GM18861 (cell line): ENCODE data around the gene NEDD1.

Source experiments
- ATAC-seq: cut with Tn5 transposase; IDR thresholded peaks from one replicate; pipeline ENCODE4 v1.9.1; 2021; ENCODE audit not compliant: unreplicated experiment

NEDD1 gene

DNA sequence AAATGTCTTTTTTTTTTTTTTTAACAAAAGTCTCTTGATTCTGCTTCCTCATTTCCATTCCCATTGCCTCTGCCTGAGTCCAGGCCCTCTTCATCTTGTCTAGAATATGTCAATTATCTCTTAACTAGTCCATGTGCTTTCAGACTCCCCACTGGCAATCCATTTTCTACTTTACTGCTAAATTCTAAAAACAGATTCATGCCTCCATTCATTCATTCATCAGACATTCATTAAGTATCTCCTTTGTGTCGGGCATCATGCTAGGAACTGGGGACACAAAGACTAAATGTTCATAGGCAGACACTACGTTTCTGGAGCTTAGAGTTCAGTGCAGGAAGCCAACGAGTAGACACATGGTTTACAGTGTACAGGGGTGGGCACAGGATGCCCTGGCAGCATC, 9.6 kb upstream of the NEDD1 start:
- ATAC-seq: no peak

DNA sequence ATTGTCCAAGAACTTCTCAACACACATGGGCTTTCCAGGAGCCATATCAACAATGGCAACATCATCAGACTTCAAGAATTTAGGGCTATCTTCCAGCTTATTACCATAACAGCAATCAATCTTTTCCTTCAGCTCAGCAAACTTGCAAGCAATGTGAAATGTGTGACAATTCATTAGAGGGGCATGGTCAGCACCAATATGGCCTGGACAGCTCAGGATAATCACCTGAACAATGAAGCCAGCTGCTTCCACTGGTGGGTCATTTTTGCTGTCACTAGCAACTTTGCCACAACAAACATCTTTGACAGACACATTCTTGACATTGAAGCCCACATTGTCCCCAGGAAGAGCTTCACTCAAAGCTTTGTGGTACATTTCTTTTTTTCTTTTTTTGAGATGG, 5.9 kb upstream of the NEDD1 start:
- no peak for ATAC-seq

DNA sequence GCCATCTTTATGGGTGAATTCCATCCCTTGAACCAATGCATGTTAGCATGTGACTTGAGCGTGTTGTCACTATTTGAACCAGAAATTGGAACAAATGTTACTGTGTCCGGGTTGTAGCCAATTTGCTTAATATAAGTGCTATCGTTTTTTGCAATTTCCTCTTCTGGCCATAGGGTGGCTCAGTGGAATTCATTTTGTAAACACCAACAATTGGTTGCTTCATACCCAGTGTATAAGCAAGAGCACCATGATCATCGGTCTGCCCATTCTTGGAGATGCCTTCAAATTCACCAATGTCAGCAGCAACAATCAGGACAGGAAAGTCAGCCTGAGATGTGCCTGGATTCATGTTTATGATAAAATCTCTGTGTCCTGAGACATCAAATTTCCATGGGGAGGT, 5.0 kb upstream of the NEDD1 start:
- no peak for ATAC-seq

DNA sequence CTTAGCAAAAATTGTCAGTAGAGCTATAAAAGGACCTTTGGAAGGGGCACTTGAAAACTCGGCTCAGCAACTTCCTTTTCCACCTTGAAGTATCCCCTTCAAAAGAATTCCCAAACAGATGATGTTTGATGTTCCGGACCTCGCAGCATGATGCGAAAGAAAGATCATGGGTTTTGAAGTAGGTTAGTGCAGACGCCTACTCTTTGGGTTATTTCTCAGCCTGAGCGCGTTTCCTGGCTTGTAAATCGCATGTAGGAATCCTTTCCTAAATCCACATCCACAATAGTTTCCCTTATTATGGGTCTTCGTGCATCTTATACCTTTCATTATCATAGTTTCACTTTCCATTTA, 584 bp upstream of the NEDD1 start:
- no peak for ATAC-seq

DNA sequence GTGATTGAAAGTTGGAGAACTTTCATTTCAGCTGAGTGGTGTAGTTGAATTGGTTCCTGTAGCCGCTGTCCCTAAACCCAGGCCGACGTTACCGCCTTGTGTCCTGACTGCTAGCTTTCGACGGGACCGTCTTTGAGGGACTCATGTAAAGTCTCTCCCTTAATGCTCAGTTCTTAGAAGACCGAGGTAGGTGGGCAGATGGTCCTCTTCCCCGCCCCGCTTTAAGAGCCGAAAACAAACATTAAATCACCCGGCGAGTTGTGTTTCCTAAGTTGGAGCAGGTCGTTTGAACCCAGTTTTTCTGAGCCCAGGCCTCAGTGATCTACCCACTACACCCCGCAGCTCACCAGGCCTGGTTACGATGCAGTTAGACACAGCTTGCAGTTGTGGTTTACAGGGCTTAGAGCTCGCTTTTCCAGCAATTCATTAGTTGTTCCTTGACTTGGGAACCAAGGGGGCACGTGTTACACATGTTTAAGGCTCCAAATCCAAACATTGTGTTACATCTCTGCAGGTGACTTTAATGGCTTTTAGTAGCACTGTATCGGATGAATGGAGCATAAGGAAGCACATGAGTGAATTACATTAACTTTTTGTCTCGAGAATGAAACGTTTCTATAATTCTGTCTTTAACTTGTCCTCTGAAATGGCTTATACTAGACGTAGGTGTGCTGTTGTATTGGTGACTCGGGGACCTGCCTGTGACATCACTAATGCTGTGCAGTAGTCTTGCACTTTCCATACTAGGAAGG, 790 bp downstream of the NEDD1 start:
- peak; percentile 5 for ATAC-seq

DNA sequence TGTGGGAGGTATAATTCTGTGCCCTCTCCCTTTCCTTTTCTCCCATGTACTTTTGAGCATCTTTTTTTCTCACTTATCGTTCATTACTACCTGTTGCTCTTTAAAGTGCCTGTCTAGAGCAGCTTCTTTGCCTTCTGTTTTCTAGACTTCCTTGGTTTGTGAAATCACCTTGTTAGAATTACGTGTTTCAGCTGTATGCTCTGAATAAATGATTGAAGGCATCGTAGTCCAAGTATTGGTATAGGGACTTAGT, 1.3 kb downstream of the NEDD1 start:
- ATAC-seq: no peak

DNA sequence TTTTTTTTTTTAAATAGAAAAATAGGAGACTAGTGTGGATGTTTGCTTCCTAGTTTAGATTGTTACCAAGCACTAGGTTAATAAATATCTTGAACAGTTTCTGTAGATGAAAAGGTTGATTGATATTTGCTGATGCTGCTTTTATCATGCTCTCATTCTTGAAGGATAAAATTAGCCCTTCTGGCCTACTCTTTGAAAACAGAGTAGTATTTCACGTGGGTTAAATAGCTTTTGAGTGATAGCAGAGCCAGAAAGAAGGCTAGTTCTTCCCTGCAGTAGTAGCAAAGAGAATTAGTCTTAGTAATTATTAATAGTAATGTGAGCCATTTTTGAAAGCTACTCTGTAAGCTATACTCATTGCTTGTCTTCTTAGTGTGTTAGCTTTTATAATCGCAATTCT, 5.2 kb downstream of the NEDD1 start:
- ATAC-seq: no peak

DNA sequence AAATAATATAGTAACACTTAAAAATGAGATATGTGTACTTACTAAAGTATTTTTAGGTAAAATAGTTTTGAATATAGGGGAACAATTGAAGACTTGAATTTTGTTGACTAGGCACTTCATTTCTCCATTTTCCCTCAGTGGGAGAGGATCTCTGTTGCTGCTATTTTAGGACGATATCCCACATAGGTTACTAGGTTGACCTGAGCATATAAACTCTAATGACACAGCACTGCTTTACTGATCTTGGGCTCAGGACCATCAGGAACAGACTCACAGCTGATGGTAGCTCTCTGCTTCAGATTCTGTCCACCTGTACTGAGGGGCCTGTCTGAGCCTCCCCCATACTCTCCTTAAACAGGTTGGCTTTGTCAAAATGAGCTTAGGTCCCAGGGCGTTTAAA, 5.9 kb downstream of the NEDD1 start:
- ATAC-seq: no peak

DNA sequence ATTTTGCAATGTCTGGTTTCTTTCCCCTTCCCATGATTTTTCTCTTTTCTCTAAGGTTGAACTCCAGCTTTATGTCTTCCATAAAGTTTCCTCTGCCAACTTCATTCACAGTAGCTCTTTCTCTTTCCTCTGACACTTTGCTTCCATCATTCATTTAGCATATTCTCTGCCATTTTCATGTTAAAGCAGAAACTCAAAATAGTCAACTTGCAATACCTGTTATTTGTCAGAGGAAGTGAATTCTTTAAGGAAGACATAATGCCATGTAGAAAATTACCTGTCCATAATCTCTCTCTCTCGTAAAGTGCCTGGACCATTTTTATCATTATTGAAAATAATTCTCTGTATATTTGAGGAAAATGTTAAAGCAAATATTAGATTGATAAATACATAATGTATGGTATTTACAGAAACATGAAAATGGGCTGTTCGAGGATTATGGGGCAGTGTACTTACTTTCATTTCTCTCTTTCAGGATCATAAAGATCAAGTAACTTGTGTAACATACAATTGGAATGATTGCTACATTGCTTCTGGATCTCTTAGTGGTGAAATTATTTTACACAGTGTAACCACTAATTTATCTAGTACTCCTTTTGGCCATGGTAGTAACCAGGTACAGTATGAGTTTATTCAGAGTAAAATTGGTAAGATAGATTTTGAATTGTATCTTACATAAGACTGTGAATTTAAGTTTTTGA, 12.6 kb downstream of the NEDD1 start:
- ATAC-seq: no peak

DNA sequence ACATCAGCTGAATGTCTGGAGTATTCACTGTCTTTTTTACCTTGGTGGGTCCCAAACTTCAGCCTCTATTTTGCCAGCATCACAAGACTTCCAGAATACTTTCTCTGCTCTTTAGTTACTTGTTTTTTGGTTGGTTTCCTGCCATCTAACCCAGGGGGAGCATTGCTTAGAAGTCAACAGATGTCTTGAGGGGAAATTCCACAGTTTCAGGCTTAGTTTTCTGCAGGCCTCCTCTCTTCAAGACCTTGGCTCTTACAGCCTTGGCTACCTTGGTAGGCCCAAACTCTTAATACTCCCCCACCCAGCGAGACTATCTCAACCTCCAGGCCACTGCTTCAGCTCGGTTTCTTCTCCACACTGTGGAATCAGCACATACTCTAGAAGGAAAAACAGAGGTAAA, 41.7 kb downstream of the NEDD1 start:
- no peak for ATAC-seq

DNA sequence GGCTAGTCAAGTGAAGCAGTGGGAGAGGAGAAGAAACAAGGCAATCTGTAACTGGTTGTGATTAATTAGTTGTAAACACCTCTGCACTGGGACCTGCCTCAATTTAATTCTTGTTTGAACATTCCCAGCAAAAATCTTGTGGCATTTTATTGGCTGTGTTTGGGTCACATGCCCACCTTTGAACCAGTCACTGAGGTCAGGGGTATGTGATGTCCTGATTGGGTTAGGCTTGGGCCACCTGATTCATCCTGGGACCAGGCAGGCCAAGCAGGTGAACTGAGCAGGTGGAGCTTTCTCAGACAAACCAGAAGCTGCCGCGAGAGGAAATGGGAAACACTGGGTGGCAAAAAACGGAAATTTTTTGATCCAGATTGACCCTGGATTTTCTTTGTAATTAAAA, 72.5 kb downstream of the NEDD1 start:
- no peak for ATAC-seq

DNA sequence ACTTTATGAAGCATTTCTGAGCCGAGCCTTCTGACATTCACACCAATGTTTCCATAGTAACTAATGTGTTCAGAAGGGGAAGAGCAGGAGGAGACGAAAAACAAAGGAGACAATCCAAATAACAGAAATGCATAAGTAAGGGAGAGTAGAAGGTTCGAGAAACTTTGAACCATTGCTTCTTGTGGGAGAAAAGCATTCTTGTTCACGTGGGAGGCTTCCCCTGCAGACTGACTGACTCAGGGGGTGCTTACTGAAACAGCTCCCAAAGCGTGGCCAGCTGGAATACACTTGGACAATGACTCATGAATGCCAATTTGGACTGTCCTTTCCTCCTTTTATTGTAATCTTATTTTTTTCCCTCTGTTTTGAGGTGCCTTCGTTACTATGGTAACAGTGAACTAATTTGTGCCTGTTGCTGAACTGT, 73.9 kb downstream of the NEDD1 start:
- ATAC-seq: no peak

DNA sequence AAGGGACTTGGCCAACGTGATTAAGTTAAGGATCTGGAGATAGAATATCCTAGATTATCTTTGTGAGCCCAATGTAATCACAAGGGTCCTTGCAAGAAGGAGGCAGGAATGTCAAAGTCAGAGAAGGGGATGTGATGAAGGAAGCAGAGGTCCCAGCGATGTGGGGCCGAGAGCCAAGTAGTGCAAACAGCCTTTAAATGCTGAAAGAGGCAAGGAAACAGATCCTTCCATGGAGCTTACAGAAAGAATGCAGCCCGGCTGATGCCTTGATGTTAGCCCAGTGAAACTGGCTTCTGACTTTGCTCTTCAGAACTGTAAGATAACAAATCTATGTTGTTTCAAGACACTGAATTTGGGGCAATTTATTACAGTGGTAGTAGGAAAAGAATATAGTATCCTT, 74.9 kb downstream of the NEDD1 start:
- no peak for ATAC-seq

DNA sequence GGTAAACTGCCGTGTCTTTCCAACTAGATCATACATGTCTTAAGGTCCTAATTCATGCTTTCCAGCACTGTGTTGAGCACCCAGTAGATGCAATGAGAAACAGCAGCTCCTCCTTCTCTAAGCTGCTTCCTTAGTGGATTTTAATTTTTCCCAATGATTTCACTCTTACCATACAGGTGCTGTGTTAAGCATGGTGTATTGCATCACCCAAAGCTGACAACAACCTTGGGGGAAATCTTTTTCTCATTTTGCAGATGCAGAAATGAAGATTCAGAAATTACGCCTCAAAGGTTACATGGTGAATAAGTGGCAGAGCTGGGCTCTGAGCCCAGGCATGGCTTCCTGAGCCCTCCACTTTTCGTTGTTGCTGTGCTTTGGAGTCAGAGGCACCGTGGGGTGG, 75.6 kb downstream of the NEDD1 start:
- no peak for ATAC-seq

DNA sequence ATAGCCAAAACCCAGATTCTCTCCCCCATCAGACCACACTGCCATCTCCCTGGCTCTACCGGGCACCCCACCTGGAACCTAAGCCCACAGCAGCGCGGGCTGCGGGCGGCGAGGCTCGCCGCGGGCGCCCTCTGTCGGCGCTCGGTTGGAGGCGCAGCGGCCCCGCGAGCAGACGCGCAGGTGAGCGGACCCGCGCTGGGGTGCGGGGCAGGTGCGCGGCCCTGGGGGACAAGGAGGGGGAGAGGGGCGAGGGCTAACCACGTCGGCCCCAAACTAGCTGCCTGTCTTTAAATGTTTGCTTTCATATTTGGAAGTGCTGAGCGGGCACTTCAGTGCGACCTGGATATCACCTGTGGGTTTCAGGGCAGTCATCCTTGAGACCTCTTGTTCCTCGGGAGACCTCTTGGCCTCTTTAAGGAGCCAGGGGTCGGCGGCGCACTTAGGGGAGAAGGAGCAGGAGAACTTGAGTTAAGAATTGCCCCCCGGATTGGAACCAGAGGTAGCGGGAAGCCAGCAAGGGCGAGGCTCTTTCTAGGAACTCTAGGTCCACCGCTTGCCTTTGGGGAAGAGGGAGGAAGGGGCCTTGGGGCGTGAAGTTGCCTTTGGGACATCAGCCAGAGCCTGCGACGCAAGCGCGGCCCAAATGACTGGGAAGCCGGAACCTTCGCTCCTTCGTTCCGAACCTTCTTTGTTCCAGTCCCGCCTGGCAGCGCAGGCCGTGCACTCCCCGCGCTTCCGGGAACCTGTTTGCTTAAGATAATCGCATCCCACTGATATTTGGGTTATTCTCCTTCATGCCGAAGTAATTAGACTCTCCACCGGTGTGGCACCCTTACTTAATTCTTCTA, 78.7 kb downstream of the NEDD1 start:
- ATAC-seq: peak; percentile 74

DNA sequence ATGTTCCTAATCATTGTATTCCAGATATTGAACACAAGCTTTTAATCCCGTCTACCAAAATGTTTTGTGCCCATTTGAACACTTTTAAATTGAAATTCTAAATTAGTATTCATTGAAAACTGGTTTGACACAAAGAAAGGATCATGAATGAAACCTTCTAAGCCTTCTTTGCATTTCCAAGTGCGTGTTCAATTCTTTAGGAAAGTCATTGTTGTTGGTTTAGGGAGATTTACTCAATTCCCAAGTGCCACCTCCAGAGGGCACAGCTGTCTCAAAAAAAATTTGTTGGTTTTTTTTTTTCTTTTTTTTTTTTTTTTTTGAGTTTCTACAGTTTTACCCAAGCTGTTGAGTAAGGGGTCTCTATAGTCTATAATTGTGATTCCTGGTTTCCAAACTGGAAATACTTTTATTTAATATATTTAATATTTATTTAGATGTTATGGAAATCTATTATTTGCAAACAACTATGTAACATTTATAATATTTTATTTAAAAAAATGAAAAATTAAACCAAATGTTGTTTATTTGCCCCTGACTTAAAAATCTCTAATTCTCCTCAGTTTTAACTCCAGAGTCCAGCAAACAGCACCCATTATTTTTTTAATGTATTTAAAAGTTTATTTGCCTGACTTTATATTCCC, 79.9 kb downstream of the NEDD1 start:
- no peak for ATAC-seq

DNA sequence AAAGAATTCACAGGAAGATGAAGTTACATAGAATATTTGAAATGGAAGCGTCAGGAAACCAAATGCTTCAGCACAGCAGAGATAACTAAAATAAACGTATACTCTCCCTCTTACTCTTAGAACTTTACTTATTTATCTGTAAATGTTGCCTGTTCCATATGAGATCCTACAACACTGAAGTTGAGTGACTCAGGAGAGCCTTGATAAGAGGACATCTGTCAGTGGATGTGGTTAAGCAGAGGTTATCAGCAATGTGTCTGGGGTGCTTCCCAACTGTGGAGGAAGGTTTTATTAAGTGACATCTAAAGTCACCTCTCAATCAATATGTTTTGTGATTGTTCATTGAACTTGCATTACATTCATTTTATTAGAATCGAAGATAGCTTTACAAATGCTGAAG, 81.9 kb downstream of the NEDD1 start:
- ATAC-seq: no peak

DNA sequence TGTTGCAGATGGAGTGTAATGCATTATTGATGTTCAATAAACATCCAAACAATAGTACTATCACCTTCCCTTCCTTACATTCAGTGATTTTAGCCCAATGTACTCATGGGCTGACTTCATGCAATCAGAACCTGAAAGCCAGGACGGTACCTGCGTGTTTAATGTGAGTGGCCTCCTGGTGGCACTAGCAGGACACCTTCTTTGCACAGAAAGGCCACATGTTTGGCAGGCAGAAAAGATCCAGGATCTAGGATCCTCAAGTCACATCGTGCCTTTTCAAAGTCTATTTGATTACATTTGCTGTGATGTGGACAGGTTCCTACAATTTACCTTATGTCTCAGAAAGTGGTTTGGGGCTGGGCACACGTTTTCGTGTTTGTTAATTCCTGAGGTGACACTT, 82.9 kb downstream of the NEDD1 start:
- ATAC-seq: no peak

DNA sequence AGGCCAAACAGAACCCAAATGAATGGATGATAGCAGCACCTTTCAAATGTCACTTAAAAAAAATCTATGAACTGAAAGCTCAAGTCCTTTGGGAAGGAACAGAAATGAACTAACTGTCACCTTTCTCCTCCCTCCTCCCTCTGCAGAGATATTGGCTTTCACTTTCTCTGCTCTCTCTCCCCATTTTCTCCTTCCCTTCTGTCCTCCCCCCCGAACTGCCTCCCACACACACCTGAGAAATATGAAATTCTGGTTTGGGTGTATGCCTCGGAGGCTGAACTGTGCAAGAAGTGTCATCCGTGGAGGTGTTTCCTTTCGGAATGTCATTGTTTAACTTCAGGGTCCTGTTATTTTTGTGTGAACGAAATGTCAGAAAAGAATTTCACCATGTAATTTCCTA, 87.8 kb downstream of the NEDD1 start:
- ATAC-seq: no peak

DNA sequence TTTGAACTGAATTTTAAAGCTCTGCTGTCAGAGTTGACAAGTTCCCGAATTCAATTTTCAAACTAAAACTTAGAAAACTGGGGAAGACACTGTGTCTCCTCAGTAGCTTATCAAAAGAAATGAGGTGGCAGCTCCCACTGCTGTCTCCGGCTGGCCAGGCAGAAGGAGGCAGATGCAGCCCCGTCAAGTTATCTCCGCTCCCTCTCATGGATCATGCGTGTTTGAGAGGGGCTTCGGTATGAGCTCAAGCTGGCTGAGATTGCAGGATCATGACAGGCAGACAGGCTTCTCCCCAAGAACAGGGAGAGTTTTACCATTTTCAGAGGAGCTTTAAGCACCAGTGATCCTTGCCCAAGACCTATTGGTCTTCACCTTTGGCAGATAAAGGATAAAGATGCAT, 88.8 kb downstream of the NEDD1 start:
- ATAC-seq: no peak

DNA sequence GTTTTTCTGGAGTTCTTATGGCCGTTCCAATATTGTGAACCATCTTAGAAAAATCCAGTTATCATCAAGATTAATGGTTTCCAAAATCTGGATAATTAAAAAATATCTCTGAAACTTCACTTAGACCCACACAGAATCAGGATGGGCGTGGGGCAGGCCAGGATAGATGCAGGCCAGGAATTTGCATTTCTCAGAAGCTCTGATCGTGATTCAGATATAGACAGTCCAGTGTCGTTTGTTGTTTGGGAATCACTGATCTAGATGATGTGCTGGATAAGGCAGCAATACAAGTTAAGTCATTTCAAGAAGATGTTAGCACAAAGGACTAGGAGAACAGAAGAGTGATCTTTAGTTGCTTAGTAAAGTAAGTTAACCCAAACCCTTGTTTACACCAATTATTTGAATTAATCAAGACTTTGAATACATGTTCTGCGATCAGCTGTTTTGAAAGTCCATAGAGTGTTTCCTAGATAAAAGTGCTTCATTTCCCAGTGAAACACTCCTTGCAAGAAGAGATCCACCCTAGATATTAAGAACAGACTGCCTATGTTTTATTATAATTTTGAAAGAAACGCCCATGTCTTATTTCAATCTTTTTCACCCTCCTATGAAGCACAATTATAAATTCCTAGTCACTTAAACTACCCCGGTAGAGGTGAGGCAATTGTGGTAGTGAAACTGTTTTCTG, 90.9 kb downstream of the NEDD1 start:
- no peak for ATAC-seq
